H1 (cell line): ENCODE results near the gene DPRX.
A peak's percentile ranks its signal among the peaks of the same experiment; 100 is the strongest.

Experiments used
- CTCF ChIP-seq, 3 experiments: IDR thresholded peaks; 1 replicate in 2 of 3; 2 replicates in 1 of 3; pipeline versions ENCODE4 v1.5.1 to v1.6.1; 2011; ENCODE audit warnings: low read length in 3 of 3, mild to moderate bottlenecking in 3 of 3, inconsistent platforms in 2 of 3, low read depth in 1 of 3, moderate library complexity in 1 of 3; ENCODE audit not compliant: insufficient read depth in 1 of 3; ENCODE audit errors: control extremely low read depth in 1 of 3
- EZH2 ChIP-seq: fragments of 200-600 bp; sonication (generic); IDR thresholded peaks from 2 replicates; pipeline ENCODE4 v1.7.1; 2012; ENCODE audit warnings: low read depth, mild to moderate bottlenecking, moderate library complexity, low read length, inconsistent platforms; ENCODE audit not compliant: severe bottlenecking
- FOSL1 ChIP-seq: IDR thresholded peaks from 2 replicates; pipeline ENCODE4 v1.6.1; 2011; ENCODE audit warnings: mild to moderate bottlenecking, low read depth, low read length, moderate library complexity; ENCODE audit not compliant: insufficient read depth
- GABPA ChIP-seq: IDR thresholded peaks from 2 replicates; pipeline ENCODE4 v1.6.1; 2011; ENCODE audit warnings: mild to moderate bottlenecking, low read length, moderate library complexity, borderline replicate concordance; ENCODE audit not compliant: insufficient read depth
- PHF8 ChIP-seq: fragments of 200-600 bp; sonication (generic); conservative IDR thresholded peaks from 2 replicates; pipeline ENCODE4 v1.7.1; 2012; ENCODE audit warnings: low read depth, mild to moderate bottlenecking, inconsistent platforms, low read length, moderate library complexity
- POLR2A ChIP-seq, 2 experiments: IDR thresholded peaks; 1 replicate in 1 of 2; 2 replicates in 1 of 2; pipeline ENCODE4 v1.6.1; 2011; ENCODE audit warnings: low read depth in 2 of 2, low read length in 2 of 2, mild to moderate bottlenecking in 2 of 2; ENCODE audit errors: control extremely low read depth in 1 of 2
- POLR2AphosphoS5 ChIP-seq: IDR thresholded peaks from 2 replicates; pipeline ENCODE4 v1.6.1; 2011; ENCODE audit warnings: low read depth, low read length
- RAD21 ChIP-seq, 2 experiments: IDR thresholded peaks in 1 of 2; conservative IDR thresholded peaks in 1 of 2; 2 replicates each; pipeline ENCODE4 v1.6.1; 2011; ENCODE audit warnings: low read depth in 2 of 2, low read length in 2 of 2, improper control_type of control experiment in 1 of 2, inconsistent platforms in 1 of 2, mild to moderate bottlenecking in 1 of 2, moderate library complexity in 1 of 2
- RFX5 ChIP-seq: IDR thresholded peaks from 2 replicates; pipeline ENCODE4 v1.6.1; 2011; ENCODE audit warnings: low read depth, low read length, improper control_type of control experiment, borderline replicate concordance
- SRF ChIP-seq: IDR thresholded peaks from 2 replicates; pipeline ENCODE4 v1.6.1; 2011; ENCODE audit warnings: mild to moderate bottlenecking, low read depth, low read length, moderate library complexity
- TBP ChIP-seq: IDR thresholded peaks from 2 replicates; pipeline ENCODE4 v1.6.1; 2011; ENCODE audit warnings: low read depth, low read length, improper control_type of control experiment

GRCh38 chr19:53612762-53613526, 18.9 kb upstream of the DPRX start:
- TF ChIP-seq CTCF (IDR thresholded peaks at IDR 0.05; ENCODE audit: control extremely low read depth in 1 of 3, insufficient read depth in 1 of 3, low read depth in 1 of 3, low read length in 3 of 3) = no peak
- TF ChIP-seq POLR2A (IDR thresholded peaks at IDR 0.05; ENCODE audit: control extremely low read depth in 1 of 2, low read depth in 2 of 2, low read length in 2 of 2) = peak in 1 of 2 experiments; percentile 45; a peak in 1 of 3 replicates
- no peak for TF ChIP-seq EZH2
- TF ChIP-seq FOSL1 = no peak
- no peak for TF ChIP-seq SRF
- peak; percentile 32; the same call in 1 of the 2 replicates for TF ChIP-seq TBP
- TF ChIP-seq RFX5 = no peak
- TF ChIP-seq RAD21 (IDR thresholded peaks at IDR 0.05 in 1 of 2, conservative IDR thresholded peaks at IDR 0.05 in 1 of 2; ENCODE audit: low read depth in 2 of 2, low read length in 2 of 2) = peak in 1 of 2 experiments; percentile 21; a peak in 1 of 4 replicates
- no peak for TF ChIP-seq GABPA
- TF ChIP-seq POLR2AphosphoS5 = no peak
- TF ChIP-seq PHF8 = no peak
